SK-N-SH treated with all-trans-retinoic acid at 6 μM for 48 hours (cell line): ENCODE results near the gene KLRK1.

Experiments used
- ATAC-seq: fragments of 200-7000 bp; cut with Tn5 transposase; 3 replicates; pipeline ENCODE4 v1.9.1; 2020; ENCODE audit warnings: mild to moderate bottlenecking, moderate library complexity
- ARNTL ChIP-seq: fragments of 450-650 bp; formaldehyde crosslinking; IDR thresholded peaks from 2 replicates; pipeline ENCODE4 v1.5.0; 2020; ENCODE audit warnings: low read depth, mild to moderate bottlenecking, moderate library complexity, borderline replicate concordance
- BACH2 ChIP-seq: fragments of 250-450 bp; sonication (Bioruptor Pico); IDR thresholded peaks from 2 replicates; pipeline ENCODE4 v1.9.0; 2021; ENCODE audit warnings: mild to moderate bottlenecking, borderline replicate concordance
- CSDC2 ChIP-seq: fragments of 250-450 bp; sonication (Bioruptor Pico); IDR thresholded peaks from 2 replicates; pipeline ENCODE4 v1.5.0; 2020; ENCODE audit warnings: mild to moderate bottlenecking, moderate library complexity
- GLIS3 ChIP-seq: fragments of 250-450 bp; sonication (Bioruptor Pico); IDR thresholded peaks from 2 replicates; pipeline ENCODE4 v1.5.0; 2020; ENCODE audit warnings: mild to moderate bottlenecking, moderate library complexity
- ISL1 ChIP-seq: fragments of 250-450 bp; sonication (Bioruptor Pico); IDR thresholded peaks from 2 replicates; pipeline ENCODE4 v2.1.2; 2022; ENCODE audit warnings: mild to moderate bottlenecking, moderate library complexity
- OSR1 ChIP-seq: fragments of 250-450 bp; sonication (Bioruptor Pico); IDR thresholded peaks from 2 replicates; pipeline ENCODE4 v1.8.0; 2022; ENCODE audit warnings: moderate library complexity, mild to moderate bottlenecking, inconsistent platforms
- SNAI2 ChIP-seq: fragments of 250-450 bp; sonication (Bioruptor Pico); IDR thresholded peaks from 2 replicates; pipeline ENCODE4 v1.5.0; 2020; ENCODE audit warnings: mild to moderate bottlenecking, moderate library complexity
- TCF4 ChIP-seq: fragments of 250-450 bp; sonication (Bioruptor Pico); IDR thresholded peaks from 2 replicates; pipeline ENCODE4 v1.8.0; 2021; ENCODE audit warnings: mild to moderate bottlenecking, moderate library complexity, borderline replicate concordance
- TOX ChIP-seq: fragments of 250-450 bp; sonication (Bioruptor Pico); IDR thresholded peaks from 2 replicates; pipeline ENCODE4 v1.8.0; 2021; ENCODE audit warnings: mild to moderate bottlenecking, moderate library complexity, borderline replicate concordance
- ZC3H10 ChIP-seq: fragments of 250-450 bp; sonication (Bioruptor Pico); IDR thresholded peaks from 2 replicates; pipeline ENCODE4 v1.5.1; 2021; ENCODE audit warnings: mild to moderate bottlenecking, moderate library complexity
- ZFP3 ChIP-seq: fragments of 250-450 bp; sonication (Bioruptor Pico); IDR thresholded peaks from 2 replicates; pipeline ENCODE4 v1.5.0; 2020; ENCODE audit warnings: mild to moderate bottlenecking, moderate library complexity
- ZFP30 ChIP-seq: fragments of 450-650 bp; formaldehyde crosslinking; IDR thresholded peaks from 2 replicates; pipeline ENCODE4 v1.5.0; 2022; ENCODE audit warnings: mild to moderate bottlenecking, moderate library complexity
- ZNF565 ChIP-seq: fragments of 450-650 bp; formaldehyde crosslinking; conservative IDR thresholded peaks from 2 replicates; pipeline ENCODE4 v1.5.0; 2020; ENCODE audit warnings: low read depth, mild to moderate bottlenecking, moderate library complexity
- ZNF70 ChIP-seq: fragments of 450-650 bp; formaldehyde crosslinking; IDR thresholded peaks from 2 replicates; pipeline ENCODE4 v1.5.0; 2020; ENCODE audit warnings: mild to moderate bottlenecking, moderate library complexity
- ZNF8 ChIP-seq: fragments of 450-650 bp; formaldehyde crosslinking; IDR thresholded peaks from 2 replicates; pipeline ENCODE4 v1.5.0; 2020; ENCODE audit warnings: mild to moderate bottlenecking, moderate library complexity
- TF ChIP-seq, protein P1 (sequence below): fragments of 250-450 bp; sonication (Bioruptor Pico); IDR thresholded peaks from 2 replicates; pipeline ENCODE4 v1.8.0; 2021; ENCODE audit warnings: low read depth, mild to moderate bottlenecking, moderate library complexity, borderline replicate concordance
- TF ChIP-seq, protein P2 (sequence below): fragments of 250-450 bp; sonication (Bioruptor Pico); IDR thresholded peaks from 2 replicates; pipeline ENCODE4 v1.5.0; 2020; ENCODE audit warnings: mild to moderate bottlenecking, moderate library complexity
- TF ChIP-seq, protein P3 (sequence below): fragments of 250-450 bp; sonication (Bioruptor Pico); IDR thresholded peaks from 2 replicates; pipeline ENCODE4 v1.5.1; 2021; ENCODE audit warnings: mild to moderate bottlenecking, moderate library complexity
- TF ChIP-seq, protein P4 (sequence below): fragments of 250-450 bp; sonication (Bioruptor Pico); IDR thresholded peaks from 2 replicates; pipeline ENCODE4 v1.8.0; 2020; ENCODE audit warnings: mild to moderate bottlenecking, moderate library complexity, borderline replicate concordance
- TF ChIP-seq, protein P5 (sequence below): fragments of 250-450 bp; sonication (Bioruptor Pico); IDR thresholded peaks from 2 replicates; pipeline ENCODE4 v1.5.1; 2020; ENCODE audit warnings: low read depth, mild to moderate bottlenecking, moderate library complexity

The KLRK1 gene

DNA sequence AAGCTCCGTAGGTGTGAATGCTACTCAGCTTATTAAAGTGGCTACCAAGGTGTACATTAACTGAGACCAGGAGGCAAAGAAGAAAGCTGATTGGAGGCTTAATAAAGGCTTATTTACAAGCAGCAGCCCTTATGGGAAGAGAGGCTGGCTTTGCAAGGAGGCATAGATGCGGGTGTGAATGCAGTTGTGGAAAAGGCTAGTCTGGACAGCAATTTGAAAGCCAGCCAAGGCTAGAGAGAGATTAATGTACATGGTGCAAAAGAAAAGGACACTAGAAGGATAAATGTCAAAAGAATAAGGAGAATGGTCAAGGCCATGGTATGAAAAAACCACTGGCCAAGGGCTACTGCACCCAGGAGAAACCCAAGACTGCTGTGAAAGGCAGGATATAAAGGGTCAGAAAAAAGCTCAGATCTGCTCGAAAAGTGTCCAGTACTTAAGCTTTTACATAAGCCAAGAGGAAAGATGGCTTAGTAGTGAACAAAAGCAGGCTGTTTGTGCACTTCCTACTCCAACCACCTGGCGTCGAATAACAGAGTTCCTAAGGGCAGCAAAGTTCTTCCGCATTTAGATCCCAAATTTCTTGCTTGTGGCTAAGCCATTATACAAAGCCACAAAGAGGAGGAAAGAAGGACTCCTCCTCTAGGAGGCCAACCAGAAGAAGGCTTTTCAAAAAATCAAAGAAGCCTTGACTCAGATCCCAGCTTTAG, 24.0 kb downstream of the KLRK1 start:
- ATAC-seq, result no peak
- no peak for TF ChIP-seq ZFP30 (CRISPR knock-in tag)

DNA sequence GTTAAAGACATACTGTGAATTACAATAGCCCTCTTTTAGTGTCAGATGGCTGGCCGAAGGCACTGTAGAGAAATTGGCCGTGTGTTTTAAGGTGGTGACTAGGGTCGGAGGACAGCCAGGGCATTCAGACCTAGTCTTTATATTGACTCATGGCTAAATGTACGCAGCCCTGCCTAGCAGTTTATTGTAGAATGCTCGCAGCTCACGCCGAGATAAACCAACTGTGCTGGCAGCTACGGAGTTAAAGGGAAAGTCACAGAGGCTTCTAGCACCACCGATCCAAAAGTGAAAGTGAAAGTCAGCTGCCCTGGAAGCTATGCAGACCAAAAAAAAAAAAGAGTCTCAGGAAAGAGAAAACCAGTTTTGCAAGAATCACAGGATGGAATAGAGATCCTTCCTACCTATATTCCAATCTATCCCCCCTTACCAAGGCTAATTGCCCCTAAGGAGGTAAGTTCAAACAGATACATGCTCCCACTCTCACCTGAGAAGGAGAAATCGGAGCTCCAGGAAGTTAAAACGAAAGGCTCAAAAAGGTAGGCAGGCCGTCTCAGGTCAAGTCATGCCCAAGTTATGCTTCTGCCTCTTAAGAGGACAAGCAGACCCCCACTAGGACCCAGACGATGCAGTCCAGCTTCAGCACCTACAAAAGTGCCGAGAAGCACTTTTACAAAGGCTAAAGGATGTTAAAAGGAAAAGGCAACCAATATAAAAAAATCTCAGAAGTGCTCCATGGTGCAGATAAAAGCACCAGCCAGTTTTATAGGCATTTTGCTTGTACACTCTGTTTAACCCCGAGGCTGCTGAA, 24.8 kb downstream of the KLRK1 start:
- TF ChIP-seq ZNF8 (CRISPR knock-in tag) (no peak), ISL1 (no peak), SNAI2 (CRISPR knock-in tag) (no peak), ARNTL (no peak), TOX (CRISPR knock-in tag) (no peak), ZC3H10 (CRISPR knock-in tag) (no peak), GLIS3 (CRISPR knock-in tag) (no peak)
- TF ChIP-seq, protein P1, sequence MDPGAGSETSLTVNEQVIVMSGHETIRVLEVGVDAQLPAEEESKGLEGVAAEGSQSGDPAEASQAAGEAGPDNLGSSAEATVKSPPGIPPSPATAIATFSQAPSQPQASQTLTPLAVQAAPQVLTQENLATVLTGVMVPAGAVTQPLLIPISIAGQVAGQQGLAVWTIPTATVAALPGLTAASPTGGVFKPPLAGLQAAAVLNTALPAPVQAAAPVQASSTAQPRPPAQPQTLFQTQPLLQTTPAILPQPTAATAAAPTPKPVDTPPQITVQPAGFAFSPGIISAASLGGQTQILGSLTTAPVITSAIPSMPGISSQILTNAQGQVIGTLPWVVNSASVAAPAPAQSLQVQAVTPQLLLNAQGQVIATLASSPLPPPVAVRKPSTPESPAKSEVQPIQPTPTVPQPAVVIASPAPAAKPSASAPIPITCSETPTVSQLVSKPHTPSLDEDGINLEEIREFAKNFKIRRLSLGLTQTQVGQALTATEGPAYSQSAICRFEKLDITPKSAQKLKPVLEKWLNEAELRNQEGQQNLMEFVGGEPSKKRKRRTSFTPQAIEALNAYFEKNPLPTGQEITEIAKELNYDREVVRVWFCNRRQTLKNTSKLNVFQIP, result no peak
- TF ChIP-seq, protein P2, sequence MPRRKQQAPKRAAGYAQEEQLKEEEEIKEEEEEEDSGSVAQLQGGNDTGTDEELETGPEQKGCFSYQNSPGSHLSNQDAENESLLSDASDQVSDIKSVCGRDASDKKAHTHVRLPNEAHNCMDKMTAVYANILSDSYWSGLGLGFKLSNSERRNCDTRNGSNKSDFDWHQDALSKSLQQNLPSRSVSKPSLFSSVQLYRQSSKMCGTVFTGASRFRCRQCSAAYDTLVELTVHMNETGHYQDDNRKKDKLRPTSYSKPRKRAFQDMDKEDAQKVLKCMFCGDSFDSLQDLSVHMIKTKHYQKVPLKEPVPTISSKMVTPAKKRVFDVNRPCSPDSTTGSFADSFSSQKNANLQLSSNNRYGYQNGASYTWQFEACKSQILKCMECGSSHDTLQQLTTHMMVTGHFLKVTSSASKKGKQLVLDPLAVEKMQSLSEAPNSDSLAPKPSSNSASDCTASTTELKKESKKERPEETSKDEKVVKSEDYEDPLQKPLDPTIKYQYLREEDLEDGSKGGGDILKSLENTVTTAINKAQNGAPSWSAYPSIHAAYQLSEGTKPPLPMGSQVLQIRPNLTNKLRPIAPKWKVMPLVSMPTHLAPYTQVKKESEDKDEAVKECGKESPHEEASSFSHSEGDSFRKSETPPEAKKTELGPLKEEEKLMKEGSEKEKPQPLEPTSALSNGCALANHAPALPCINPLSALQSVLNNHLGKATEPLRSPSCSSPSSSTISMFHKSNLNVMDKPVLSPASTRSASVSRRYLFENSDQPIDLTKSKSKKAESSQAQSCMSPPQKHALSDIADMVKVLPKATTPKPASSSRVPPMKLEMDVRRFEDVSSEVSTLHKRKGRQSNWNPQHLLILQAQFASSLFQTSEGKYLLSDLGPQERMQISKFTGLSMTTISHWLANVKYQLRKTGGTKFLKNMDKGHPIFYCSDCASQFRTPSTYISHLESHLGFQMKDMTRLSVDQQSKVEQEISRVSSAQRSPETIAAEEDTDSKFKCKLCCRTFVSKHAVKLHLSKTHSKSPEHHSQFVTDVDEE (CRISPR knock-in tag), result no peak
- peak; percentile 83 for ATAC-seq

DNA sequence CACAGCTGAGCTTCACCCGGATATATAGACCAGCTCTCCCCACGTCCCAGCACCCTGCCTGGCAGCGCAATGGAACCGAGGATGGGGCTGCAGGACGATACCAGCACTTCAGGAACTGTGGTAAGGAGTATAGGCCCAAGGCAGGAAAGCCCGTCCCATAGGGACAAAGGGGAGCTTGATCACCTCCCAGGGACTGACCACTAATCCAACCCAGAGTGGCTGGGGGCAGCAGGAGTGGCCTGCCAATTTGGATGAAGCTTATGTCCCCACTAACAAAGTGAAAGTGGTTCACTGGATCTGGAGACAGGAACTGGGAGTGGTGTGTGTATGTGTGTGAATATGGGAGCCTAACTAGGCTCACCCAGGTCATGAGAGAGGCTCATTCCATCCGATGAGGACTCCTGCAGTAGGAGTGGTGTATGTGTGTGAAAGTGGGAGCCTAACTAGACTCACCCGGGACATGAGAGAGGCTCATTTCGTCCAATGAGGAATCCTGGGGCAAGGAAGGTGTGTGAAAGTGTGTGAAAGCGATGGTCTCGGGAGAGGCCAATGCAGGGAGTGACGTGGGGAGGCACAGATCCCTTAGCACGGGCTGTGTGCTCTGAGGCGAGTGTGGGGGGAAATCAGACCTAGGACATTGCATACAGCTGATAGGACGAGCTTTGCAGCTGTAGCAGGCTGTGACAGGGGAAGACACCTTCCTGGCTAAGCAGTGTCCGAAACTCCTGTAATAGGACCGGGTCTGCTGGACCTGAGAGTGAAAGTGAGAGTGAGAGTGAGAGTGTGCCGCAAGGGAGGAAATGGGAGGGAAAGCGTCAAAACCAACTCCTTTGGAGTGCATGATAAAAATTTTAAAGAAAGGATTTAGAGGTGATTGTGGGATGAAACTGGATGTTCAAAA, 25.7 kb downstream of the KLRK1 start:
- peak; percentile 57 for ATAC-seq
- TF ChIP-seq GLIS3 (CRISPR knock-in tag) (no peak), TOX (CRISPR knock-in tag) (no peak), OSR1 (CRISPR knock-in tag) (no peak), SNAI2 (CRISPR knock-in tag) (no peak), ZFP30 (CRISPR knock-in tag) (no peak), CSDC2 (no peak), ZNF565 (CRISPR knock-in tag) (no peak), TCF4 (no peak), ARNTL (no peak), ZFP3 (CRISPR knock-in tag) (no peak), BACH2 (CRISPR knock-in tag) (no peak), ZNF70 (CRISPR knock-in tag) (no peak), ISL1 (no peak)
- TF ChIP-seq, protein P3, sequence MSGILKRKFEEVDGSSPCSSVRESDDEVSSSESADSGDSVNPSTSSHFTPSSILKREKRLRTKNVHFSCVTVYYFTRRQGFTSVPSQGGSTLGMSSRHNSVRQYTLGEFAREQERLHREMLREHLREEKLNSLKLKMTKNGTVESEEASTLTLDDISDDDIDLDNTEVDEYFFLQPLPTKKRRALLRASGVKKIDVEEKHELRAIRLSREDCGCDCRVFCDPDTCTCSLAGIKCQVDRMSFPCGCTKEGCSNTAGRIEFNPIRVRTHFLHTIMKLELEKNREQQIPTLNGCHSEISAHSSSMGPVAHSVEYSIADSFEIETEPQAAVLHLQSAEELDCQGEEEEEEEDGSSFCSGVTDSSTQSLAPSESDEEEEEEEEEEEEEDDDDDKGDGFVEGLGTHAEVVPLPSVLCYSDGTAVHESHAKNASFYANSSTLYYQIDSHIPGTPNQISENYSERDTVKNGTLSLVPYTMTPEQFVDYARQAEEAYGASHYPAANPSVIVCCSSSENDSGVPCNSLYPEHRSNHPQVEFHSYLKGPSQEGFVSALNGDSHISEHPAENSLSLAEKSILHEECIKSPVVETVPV (CRISPR knock-in tag), result no peak
- TF ChIP-seq, protein P2 (CRISPR knock-in tag), result no peak
- TF ChIP-seq, protein P4, sequence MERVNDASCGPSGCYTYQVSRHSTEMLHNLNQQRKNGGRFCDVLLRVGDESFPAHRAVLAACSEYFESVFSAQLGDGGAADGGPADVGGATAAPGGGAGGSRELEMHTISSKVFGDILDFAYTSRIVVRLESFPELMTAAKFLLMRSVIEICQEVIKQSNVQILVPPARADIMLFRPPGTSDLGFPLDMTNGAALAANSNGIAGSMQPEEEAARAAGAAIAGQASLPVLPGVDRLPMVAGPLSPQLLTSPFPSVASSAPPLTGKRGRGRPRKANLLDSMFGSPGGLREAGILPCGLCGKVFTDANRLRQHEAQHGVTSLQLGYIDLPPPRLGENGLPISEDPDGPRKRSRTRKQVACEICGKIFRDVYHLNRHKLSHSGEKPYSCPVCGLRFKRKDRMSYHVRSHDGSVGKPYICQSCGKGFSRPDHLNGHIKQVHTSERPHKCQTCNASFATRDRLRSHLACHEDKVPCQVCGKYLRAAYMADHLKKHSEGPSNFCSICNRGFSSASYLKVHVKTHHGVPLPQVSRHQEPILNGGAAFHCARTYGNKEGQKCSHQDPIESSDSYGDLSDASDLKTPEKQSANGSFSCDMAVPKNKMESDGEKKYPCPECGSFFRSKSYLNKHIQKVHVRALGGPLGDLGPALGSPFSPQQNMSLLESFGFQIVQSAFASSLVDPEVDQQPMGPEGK (CRISPR knock-in tag), result no peak
- TF ChIP-seq, protein P5, sequence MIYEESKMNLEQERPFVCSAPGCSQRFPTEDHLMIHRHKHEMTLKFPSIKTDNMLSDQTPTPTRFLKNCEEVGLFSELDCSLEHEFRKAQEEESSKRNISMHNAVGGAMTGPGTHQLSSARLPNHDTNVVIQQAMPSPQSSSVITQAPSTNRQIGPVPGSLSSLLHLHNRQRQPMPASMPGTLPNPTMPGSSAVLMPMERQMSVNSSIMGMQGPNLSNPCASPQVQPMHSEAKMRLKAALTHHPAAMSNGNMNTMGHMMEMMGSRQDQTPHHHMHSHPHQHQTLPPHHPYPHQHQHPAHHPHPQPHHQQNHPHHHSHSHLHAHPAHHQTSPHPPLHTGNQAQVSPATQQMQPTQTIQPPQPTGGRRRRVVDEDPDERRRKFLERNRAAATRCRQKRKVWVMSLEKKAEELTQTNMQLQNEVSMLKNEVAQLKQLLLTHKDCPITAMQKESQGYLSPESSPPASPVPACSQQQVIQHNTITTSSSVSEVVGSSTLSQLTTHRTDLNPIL, result no peak
- TF ChIP-seq, protein P1, result no peak
